DMS79 treated with DMSO at 0.1 percent for 48 hours (cell line): ENCODE data around the gene C17orf107.

Source experiments
- DNase-seq: peaks from one replicate; lab custom pipeline; 2025; lab: John Stamatoyannopoulos, UW

The C17orf107 gene

GRCh38 chr17:4950075-4950745, 50.9 kb downstream of the C17orf107 start:
- peak; percentile 51 for DNase-seq

GRCh38 chr17:4950746-4951204, 51.4 kb downstream of the C17orf107 start, which contains the start of gene ENO3:
TSS of gene ENO3 (plus strand) at chr17:4951119. CDS start at chr17:4951830, 711 bp downstream.
- DNase-seq = peak; percentile 71

GRCh38 chr17:4951486-4951885, 52.1 kb downstream of the C17orf107 start:
- DNase-seq = no peak
